ENCODE measurements around the gene SCN4B.

Gene SCN4B

GRCh38 chr11:118147502-118147901, 5.1 kb downstream of the SCN4B start:
- H3K27ac ChIP-seq (ENCODE audit: low read length): no peak overlapping the region
- peaks cover 77% of the 10 kb centered on the region for H3K27me3 ChIP-seq (ENCODE audit: control insufficient read depth, insufficient read depth, low read length)

GRCh38 chr11:118146554-118146953, 6.1 kb downstream of the SCN4B start:
- Histone ChIP-seq H3K27ac (ENCODE audit: low read length) (no peak overlapping the region), H3K4me1 (ENCODE audit: control insufficient read depth, low read depth, low read length) (peaks cover 9% of the 10 kb centered on the region), H3K9me3 (ENCODE audit: control insufficient read depth, low read depth, low read length) (no peaks in the 10 kb centered on the region), H3K27me3 (ENCODE audit: control insufficient read depth, insufficient read depth, low read length) (peaks cover 67% of the 10 kb centered on the region), H3K36me3 (ENCODE audit: control insufficient read depth, low read depth, low read length) (no peaks in the 10 kb centered on the region), H3K9ac (ENCODE audit: low read length) (no peak overlapping the region), H3K4me3 (ENCODE audit: low read length) (peak overlapping the region; percentile 55)

More at GRCh38 chr11:118147502-118147901, 5.1 kb downstream of the SCN4B start:
- Histone ChIP-seq H3K4me1 (ENCODE audit: control insufficient read depth, low read depth, low read length) (peaks cover 14% of the 10 kb centered on the region), H3K9ac (ENCODE audit: low read length) (no peak overlapping the region), H3K9me3 (ENCODE audit: control insufficient read depth, low read depth, low read length) (no peaks in the 10 kb centered on the region), H3K4me3 (ENCODE audit: low read length) (no peak overlapping the region), H3K36me3 (ENCODE audit: control insufficient read depth, low read depth, low read length) (no peaks in the 10 kb centered on the region)

- Histone ChIP-seq H3K27ac (ENCODE audit: low read length) (no peak overlapping the region), H3K4me1 (ENCODE audit: control insufficient read depth, low read depth, low read length) (peaks cover 6% of the 10 kb centered on the region), H3K9ac (ENCODE audit: low read length) (no peak overlapping the region), H3K36me3 (ENCODE audit: control insufficient read depth, low read depth, low read length) (no peaks in the 10 kb centered on the region), H3K4me3 (ENCODE audit: low read length) (peak overlapping the region; percentile 55), H3K9me3 (ENCODE audit: control insufficient read depth, low read depth, low read length) (no peaks in the 10 kb centered on the region), H3K27me3 (ENCODE audit: control insufficient read depth, insufficient read depth, low read length) (peaks cover 57% of the 10 kb centered on the region)
Measured at GRCh38 chr11:118145285-118146227, 7.1 kb downstream of the SCN4B start.

GRCh38 chr11:118144301-118145268, 8.0 kb downstream of the SCN4B start:
- H3K27ac ChIP-seq (ENCODE audit: low read length): no peak overlapping the region
- H3K36me3 ChIP-seq (ENCODE audit: control insufficient read depth, low read depth, low read length): no peaks in the 10 kb centered on the region
- H3K9ac ChIP-seq (ENCODE audit: low read length): no peak overlapping the region
- peaks cover 47% of the 10 kb centered on the region for H3K27me3 ChIP-seq (ENCODE audit: control insufficient read depth, insufficient read depth, low read length)
- peaks cover 6% of the 10 kb centered on the region for H3K4me1 ChIP-seq (ENCODE audit: control insufficient read depth, low read depth, low read length)
- no peak overlapping the region for H3K4me3 ChIP-seq (ENCODE audit: low read length)
- H3K9me3 ChIP-seq (ENCODE audit: control insufficient read depth, low read depth, low read length): no peaks in the 10 kb centered on the region

- Histone ChIP-seq H3K4me3 (ENCODE audit: low read length) (no peak overlapping the region), H3K9me3 (ENCODE audit: control insufficient read depth, low read depth, low read length) (no peaks in the 10 kb centered on the region), H3K36me3 (ENCODE audit: control insufficient read depth, low read depth, low read length) (no peaks in the 10 kb centered on the region), H3K9ac (ENCODE audit: low read length) (no peak overlapping the region), H3K27me3 (ENCODE audit: control insufficient read depth, insufficient read depth, low read length) (peaks cover 43% of the 10 kb centered on the region), H3K4me1 (ENCODE audit: control insufficient read depth, low read depth, low read length) (no peaks in the 10 kb centered on the region), H3K27ac (ENCODE audit: low read length) (no peak overlapping the region)
Measured at GRCh38 chr11:118143661-118144185, 8.9 kb downstream of the SCN4B start.

- H3K4me3 ChIP-seq (ENCODE audit: low read length): no peak overlapping the region
Measured at GRCh38 chr11:118142809-118143208, 9.8 kb downstream of the SCN4B start.

GRCh38 chr11:118142081-118142480, 10.5 kb downstream of the SCN4B start:
- Histone ChIP-seq H3K27me3 (ENCODE audit: control insufficient read depth, insufficient read depth, low read length) (peaks cover 27% of the 10 kb centered on the region), H3K36me3 (ENCODE audit: control insufficient read depth, low read depth, low read length) (no peaks in the 10 kb centered on the region), H3K27ac (ENCODE audit: low read length) (no peak overlapping the region), H3K4me3 (ENCODE audit: low read length) (no peak overlapping the region), H3K9me3 (ENCODE audit: control insufficient read depth, low read depth, low read length) (no peaks in the 10 kb centered on the region), H3K9ac (ENCODE audit: low read length) (no peak overlapping the region), H3K4me1 (ENCODE audit: control insufficient read depth, low read depth, low read length) (no peaks in the 10 kb centered on the region)

More at GRCh38 chr11:118142809-118143208, 9.8 kb downstream of the SCN4B start:
- Histone ChIP-seq H3K36me3 (ENCODE audit: control insufficient read depth, low read depth, low read length) (no peaks in the 10 kb centered on the region), H3K4me1 (ENCODE audit: control insufficient read depth, low read depth, low read length) (no peaks in the 10 kb centered on the region), H3K27ac (ENCODE audit: low read length) (no peak overlapping the region), H3K27me3 (ENCODE audit: control insufficient read depth, insufficient read depth, low read length) (peaks cover 34% of the 10 kb centered on the region), H3K9me3 (ENCODE audit: control insufficient read depth, low read depth, low read length) (no peaks in the 10 kb centered on the region), H3K9ac (ENCODE audit: low read length) (no peak overlapping the region)

GRCh38 chr11:118139578-118139977, 13.0 kb downstream of the SCN4B start:
- no peaks in the 10 kb centered on the region for H3K36me3 ChIP-seq (ENCODE audit: control insufficient read depth, low read depth, low read length)
- H3K9me3 ChIP-seq (ENCODE audit: control insufficient read depth, low read depth, low read length): no peaks in the 10 kb centered on the region
- H3K27ac ChIP-seq (ENCODE audit: low read length): no peak overlapping the region
- peaks cover 10% of the 10 kb centered on the region for H3K27me3 ChIP-seq (ENCODE audit: control insufficient read depth, insufficient read depth, low read length)
- H3K4me1 ChIP-seq (ENCODE audit: control insufficient read depth, low read depth, low read length): no peaks in the 10 kb centered on the region
- no peak overlapping the region for H3K9ac ChIP-seq (ENCODE audit: low read length)
- no peak overlapping the region for H3K4me3 ChIP-seq (ENCODE audit: low read length)

- H3K4me1 ChIP-seq (ENCODE audit: control insufficient read depth, low read depth, low read length): no peaks in the 10 kb centered on the region
- H3K9ac ChIP-seq (ENCODE audit: low read length): no peak overlapping the region
- H3K36me3 ChIP-seq (ENCODE audit: control insufficient read depth, low read depth, low read length): no peaks in the 10 kb centered on the region
- peaks cover 4% of the 10 kb centered on the region for H3K27me3 ChIP-seq (ENCODE audit: control insufficient read depth, insufficient read depth, low read length)
- no peaks in the 10 kb centered on the region for H3K9me3 ChIP-seq (ENCODE audit: control insufficient read depth, low read depth, low read length)
- no peak overlapping the region for H3K4me3 ChIP-seq (ENCODE audit: low read length)
- H3K27ac ChIP-seq (ENCODE audit: low read length): no peak overlapping the region
Measured at GRCh38 chr11:118138839-118139420, 13.7 kb downstream of the SCN4B start.

- H3K9ac ChIP-seq (ENCODE audit: low read length): no peak overlapping the region
- H3K36me3 ChIP-seq (ENCODE audit: control insufficient read depth, low read depth, low read length): no peaks in the 10 kb centered on the region
- no peaks in the 10 kb centered on the region for H3K9me3 ChIP-seq (ENCODE audit: control insufficient read depth, low read depth, low read length)
- no peak overlapping the region for H3K4me3 ChIP-seq (ENCODE audit: low read length)
- H3K27me3 ChIP-seq (ENCODE audit: control insufficient read depth, insufficient read depth, low read length): no peaks in the 10 kb centered on the region
- H3K4me1 ChIP-seq (ENCODE audit: control insufficient read depth, low read depth, low read length): no peaks in the 10 kb centered on the region
- H3K27ac ChIP-seq (ENCODE audit: low read length): no peak overlapping the region
Measured at GRCh38 chr11:118136801-118137200, 15.8 kb downstream of the SCN4B start.

GRCh38 chr11:118136341-118136740, 16.3 kb downstream of the SCN4B start:
- Histone ChIP-seq H3K9me3 (ENCODE audit: control insufficient read depth, low read depth, low read length) (no peaks in the 10 kb centered on the region), H3K27ac (ENCODE audit: low read length) (no peak overlapping the region), H3K4me3 (ENCODE audit: low read length) (no peak overlapping the region), H3K36me3 (ENCODE audit: control insufficient read depth, low read depth, low read length) (no peaks in the 10 kb centered on the region), H3K4me1 (ENCODE audit: control insufficient read depth, low read depth, low read length) (no peaks in the 10 kb centered on the region), H3K9ac (ENCODE audit: low read length) (no peak overlapping the region), H3K27me3 (ENCODE audit: control insufficient read depth, insufficient read depth, low read length) (no peaks in the 10 kb centered on the region)
